Keratinocyte (primary cell): Measurements from ENCODE around the gene NF2. TPM values are rescaled to one million over a fixed set of nuclear protein-coding genes. Genes with fewer than 3 reads are reported as not detected.

Experiments used
- DNase-seq: peaks from one replicate; pipeline ENCODE4 v3.0.0-alpha.2; 2011; ENCODE audit warnings: low read depth, missing footprints, low spot score
- FAIRE-seq: peaks from 2 replicates; lab custom pipeline; 2011; peaks lifted over from hg19 to GRCh38; lab: Jason Lieb, UNC
- H2AFZ ChIP-seq: 2 replicates; pipeline ENCODE4 v1.6.0; 2012; ENCODE audit warnings: low read length, control low read depth, inconsistent platforms; ENCODE audit not compliant: control insufficient read depth
- H3K27ac ChIP-seq: 2 replicates; pipeline ENCODE4 v1.5.1; 2011; ENCODE audit warnings: low read length; ENCODE audit not compliant: control insufficient read depth, insufficient read depth
- H3K27me3 ChIP-seq: 3 replicates; pipeline ENCODE4 v1.6.0; 2011; ENCODE audit warnings: low read length; ENCODE audit not compliant: control insufficient read depth, insufficient read depth; ENCODE audit errors: extremely low read depth
- H3K36me3 ChIP-seq, 2 experiments: 2 replicates in 1 of 2; 3 replicates in 1 of 2; pipeline ENCODE4 v1.5.1; 2011; ENCODE audit warnings: low read length in 2 of 2, mild to moderate bottlenecking in 1 of 2; ENCODE audit not compliant: control insufficient read depth in 2 of 2, insufficient read depth in 2 of 2; ENCODE audit errors: extremely low read depth in 1 of 2
- H3K4me1 ChIP-seq: 3 replicates; pipeline ENCODE4 v1.5.1; 2011; ENCODE audit warnings: low read length; ENCODE audit not compliant: control insufficient read depth, insufficient read depth; ENCODE audit errors: extremely low read depth
- H3K4me2 ChIP-seq: 3 replicates; pipeline ENCODE4 v1.6.0; 2011; ENCODE audit warnings: low read depth, low read length; ENCODE audit not compliant: control insufficient read depth, insufficient read depth; ENCODE audit errors: extremely low read depth
- H3K4me3 ChIP-seq, 3 experiments: fragments of 200-600 bp in 1 of 3; sonication (generic) in 1 of 3; 2 replicates in 2 of 3; 3 replicates in 1 of 3; pipeline ENCODE4 v1.5.1; 2011 to 2016; ENCODE audit warnings: low read length in 3 of 3, mild to moderate bottlenecking in 3 of 3, control low read depth in 2 of 3, inconsistent platforms in 1 of 3, low read depth in 1 of 3, mixed read lengths in 1 of 3, mixed run types in 1 of 3, moderate library complexity in 1 of 3; ENCODE audit not compliant: control insufficient read depth in 2 of 3, insufficient read depth in 2 of 3; ENCODE audit errors: extremely low read depth in 1 of 3
- H3K79me2 ChIP-seq: 2 replicates; pipeline ENCODE4 v1.6.0; 2012; ENCODE audit warnings: low read length; ENCODE audit not compliant: control insufficient read depth, insufficient read depth
- H3K9ac ChIP-seq: 3 replicates; pipeline ENCODE4 v1.6.0; 2011; ENCODE audit warnings: low read length; ENCODE audit not compliant: control insufficient read depth, insufficient read depth; ENCODE audit errors: extremely low read depth
- H3K9me1 ChIP-seq: 3 replicates; pipeline ENCODE4 v1.6.0; 2011; ENCODE audit warnings: low read length; ENCODE audit not compliant: control insufficient read depth, insufficient read depth; ENCODE audit errors: extremely low read depth
- H3K9me3 ChIP-seq: 2 replicates; pipeline ENCODE4 v1.5.1; 2012; ENCODE audit warnings: low read depth, low read length; ENCODE audit not compliant: control insufficient read depth
- H4K20me1 ChIP-seq: 3 replicates; pipeline ENCODE4 v1.6.0; 2011; ENCODE audit warnings: low read length; ENCODE audit not compliant: control insufficient read depth, insufficient read depth; ENCODE audit errors: extremely low read depth
- CTCF ChIP-seq, 3 experiments: IDR thresholded peaks in 1 of 3; conservative IDR thresholded peaks in 1 of 3; optimal IDR thresholded peaks in 1 of 3; 2 replicates in 2 of 3; 3 replicates in 1 of 3; pipeline versions ENCODE3 to v1.5.1; 2011; ENCODE audit warnings: low read length in 3 of 3, mild to moderate bottlenecking in 3 of 3, moderate library complexity in 2 of 3, control low read depth in 1 of 3, inconsistent platforms in 1 of 3; ENCODE audit not compliant: insufficient read depth in 2 of 3; ENCODE audit errors: extremely low read depth in 1 of 3
- EZH2 ChIP-seq: IDR thresholded peaks from one replicate; pipeline ENCODE4 v1.6.1; 2012; ENCODE audit warnings: inconsistent platforms, mild to moderate bottlenecking, low read length, moderate library complexity
- dilution Hi-C: fragments of 300-500 bp; cut with MboI; formaldehyde crosslinking; loops from one replicate; pipeline ENCODE4 v1.7.0; 2020; ENCODE audit warnings: low sequenced_read_pairs; ENCODE audit not compliant: extremely low pct_ligation_motif_present
- polyA plus RNA-seq, 5 experiments: library from polyadenylated mRNA; depleted of rRNA in 3 of 5; stranded (reverse) in 3 of 5; stranded (forward) in 1 of 5; unstranded in 1 of 5; fragments of >200 nt; gene quantifications; 1 replicate in 1 of 5; 2 replicates in 3 of 5; 3 replicates in 1 of 5; pipeline versions ENCODE4 v1.2.1 to v1.2.3, GENCODE V29; 2011 to 2012; ENCODE audit warnings: missing spikeins in 2 of 5, low read depth in 1 of 5, low replicate concordance in 1 of 5

NF2 gene
- polyA plus RNA-seq, 1 donor (not counting 4 experiments of a cell fraction or from before 2014, with no cell fraction given) = 50.2 TPM

- FAIRE-seq (no peak), DNase-seq (no peak)
- peaks cover 3 to 14% of the 10 kb centered on the region in 2 experiments for H3K36me3 ChIP-seq
- peak overlapping the region; percentile 65 to 95 (median 76) for H3K4me3 ChIP-seq
- TF ChIP-seq CTCF (optimal IDR thresholded peaks at IDR 0.05 in 1 of 3, IDR thresholded peaks at IDR 0.05 in 1 of 3, conservative IDR thresholded peaks at IDR 0.05 in 1 of 3; ENCODE audit: extremely low read depth in 1 of 3, insufficient read depth in 2 of 3, low read length in 3 of 3) = no peak
- TF ChIP-seq EZH2 = no peak
- H3K9ac ChIP-seq = peak overlapping the region; percentile 92
- peak overlapping the region; percentile 99 for H3K4me2 ChIP-seq
- peak overlapping the region; percentile 73 for H2AFZ ChIP-seq
- H4K20me1 ChIP-seq = no peaks in the 10 kb centered on the region
- no peaks in the 10 kb centered on the region for H3K9me3 ChIP-seq
- H3K27ac ChIP-seq = peak overlapping the region; percentile 86
- dilution Hi-C loops = no loop called here
- H3K9me1 ChIP-seq = no peaks in the 10 kb centered on the region
- H3K27me3 ChIP-seq = no peaks in the 10 kb centered on the region
- peaks cover 17% of the 10 kb centered on the region for H3K4me1 ChIP-seq
- H3K79me2 ChIP-seq = peaks cover 56% of the 10 kb centered on the region
These were observed 585 bp downstream of the NF2 start for GRCh38 chr22:29604076-29604360.

- DNase-seq (no peak), FAIRE-seq (no peak)
- Histone ChIP-seq H3K9me3 (no peaks in the 10 kb centered on the region), H3K9me1 (no peaks in the 10 kb centered on the region), H3K9ac (no peak overlapping the region), H3K79me2 (peaks cover 71% of the 10 kb centered on the region), H3K27ac (no peak overlapping the region), H4K20me1 (no peaks in the 10 kb centered on the region), H3K36me3 (peaks cover 3 to 14% of the 10 kb centered on the region in 2 experiments), H3K4me1 (peaks cover 17% of the 10 kb centered on the region), H3K4me2 (peak overlapping the region; percentile 99), H3K27me3 (no peaks in the 10 kb centered on the region), H3K4me3 (peak overlapping the region in 2 of 3 experiments; percentile 65 to 95), H2AFZ (no peak overlapping the region)
- dilution Hi-C loops = no loop called here
- no peak for TF ChIP-seq CTCF (optimal IDR thresholded peaks at IDR 0.05 in 1 of 3, IDR thresholded peaks at IDR 0.05 in 1 of 3, conservative IDR thresholded peaks at IDR 0.05 in 1 of 3; ENCODE audit: extremely low read depth in 1 of 3, insufficient read depth in 2 of 3, low read length in 3 of 3)
- no peak for TF ChIP-seq EZH2
These were observed 2.1 kb downstream of the NF2 start for GRCh38 chr22:29605527-29605850.
